NCI-H2196 treated with DMSO at 0.1 percent for 48 hours (cell line): Measurements from ENCODE around the gene PZP.

Experiments used
- DNase-seq: peaks from one replicate; lab custom pipeline; 2025; ENCODE audit not compliant: unreplicated experiment; lab: John Stamatoyannopoulos, UW

PZP gene

DNA sequence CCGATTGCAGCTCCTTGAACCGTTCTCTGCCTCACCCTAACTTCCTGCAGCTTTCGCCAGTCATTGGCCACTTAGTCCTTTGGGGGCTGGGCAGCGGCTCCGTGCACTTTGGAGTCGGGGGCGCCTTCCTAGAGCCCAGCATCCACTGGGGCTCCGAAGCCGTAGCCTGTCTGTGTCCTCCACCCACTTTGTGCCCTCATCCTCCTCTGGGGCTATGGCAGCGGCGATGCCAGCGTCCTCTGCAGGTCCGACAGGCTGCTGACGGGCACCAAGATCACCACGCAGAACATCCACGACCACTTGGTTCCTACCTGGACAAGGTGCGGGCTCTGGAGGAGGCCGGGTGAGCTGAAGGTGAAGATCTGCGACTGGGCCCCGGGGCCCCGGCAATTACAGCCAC lies 80.7 kb downstream of the PZP start:
- no peak for DNase-seq

DNA sequence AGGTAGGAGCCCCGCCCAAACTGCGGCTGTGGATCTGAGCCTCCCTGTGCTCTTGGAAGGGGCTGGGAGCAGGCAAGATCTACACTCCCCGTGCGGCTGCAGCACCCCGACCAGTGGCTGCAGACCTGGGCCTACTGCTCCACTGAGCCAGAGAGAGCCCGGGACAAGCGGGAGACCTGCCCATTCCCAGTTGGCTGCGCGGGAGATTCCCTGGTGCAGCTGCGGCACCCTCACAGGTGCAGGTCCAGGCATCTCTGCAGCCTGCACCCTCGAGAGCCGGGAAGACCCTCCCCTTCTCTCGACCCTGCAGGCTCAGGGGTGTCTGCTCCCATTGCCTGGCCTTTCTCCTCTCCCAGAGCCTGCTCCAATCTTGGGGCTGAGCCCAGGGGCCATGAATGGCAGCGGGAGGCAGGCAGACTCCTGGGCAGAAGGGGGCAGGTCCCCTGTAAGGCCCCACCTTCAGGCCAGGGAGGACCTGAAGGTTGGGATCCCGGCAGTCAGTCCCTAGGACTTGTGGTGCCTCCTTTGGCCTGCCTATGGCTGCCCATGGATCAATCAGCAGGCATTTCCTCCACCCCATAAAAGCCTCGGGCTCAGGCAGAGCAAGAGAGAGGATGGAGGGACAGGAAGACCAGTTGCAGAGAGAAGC lies 83.7 kb downstream of the PZP start:
- DNase-seq = no peak

DNA sequence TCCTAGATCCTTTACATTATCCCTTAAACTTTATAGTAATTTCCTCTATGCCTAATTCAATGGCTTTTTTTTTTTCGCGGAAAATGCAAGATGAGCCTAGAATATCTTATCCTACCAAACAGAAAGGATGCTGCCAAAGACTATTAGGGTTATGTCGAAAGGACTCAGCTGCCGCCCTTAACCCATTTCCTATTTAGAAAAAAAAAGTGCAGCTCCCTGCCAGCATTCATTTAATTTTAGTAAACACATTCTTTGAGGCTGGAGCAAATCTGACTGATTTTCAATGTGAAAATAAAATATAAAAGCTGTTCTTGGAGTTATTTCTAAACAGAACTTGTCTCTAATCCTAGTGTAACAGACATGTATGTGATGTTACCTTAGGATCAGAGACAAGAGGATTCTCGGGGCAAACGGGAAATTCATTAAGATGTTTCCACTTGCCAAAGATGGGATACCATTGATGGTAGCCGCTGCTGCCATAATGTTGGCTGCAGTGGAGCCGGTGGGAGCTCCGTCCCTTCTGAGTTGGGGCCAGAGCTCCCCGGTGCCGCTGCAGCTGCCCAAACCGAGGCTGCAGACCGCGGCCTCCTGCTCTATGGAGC lies 84.3 kb downstream of the PZP start:
- no peak for DNase-seq

DNA sequence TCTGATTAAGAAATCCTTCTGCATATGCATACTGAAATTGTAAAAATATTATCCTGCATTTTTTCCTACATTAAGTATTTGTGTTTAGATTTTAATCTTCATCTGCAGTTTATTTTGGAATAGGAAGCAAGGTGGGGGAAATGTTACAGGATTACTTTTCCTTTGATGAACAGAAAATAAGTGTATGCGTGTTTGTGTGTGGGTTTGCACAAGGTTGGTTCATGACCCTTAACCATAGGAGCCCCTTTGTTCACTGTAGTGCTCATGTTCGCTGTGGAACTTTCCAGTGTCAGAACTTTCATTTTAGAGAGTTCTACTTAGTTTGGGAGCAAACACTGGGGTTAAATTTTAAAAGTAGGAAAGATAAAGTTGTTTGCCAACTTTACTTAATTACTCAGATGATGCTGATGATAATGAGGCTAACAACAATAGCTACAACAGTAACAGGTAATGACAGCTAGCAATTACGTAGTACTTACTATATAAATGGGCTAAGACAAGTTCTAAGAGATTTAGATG lies 86.0 kb downstream of the PZP start:
- no peak for DNase-seq

DNA sequence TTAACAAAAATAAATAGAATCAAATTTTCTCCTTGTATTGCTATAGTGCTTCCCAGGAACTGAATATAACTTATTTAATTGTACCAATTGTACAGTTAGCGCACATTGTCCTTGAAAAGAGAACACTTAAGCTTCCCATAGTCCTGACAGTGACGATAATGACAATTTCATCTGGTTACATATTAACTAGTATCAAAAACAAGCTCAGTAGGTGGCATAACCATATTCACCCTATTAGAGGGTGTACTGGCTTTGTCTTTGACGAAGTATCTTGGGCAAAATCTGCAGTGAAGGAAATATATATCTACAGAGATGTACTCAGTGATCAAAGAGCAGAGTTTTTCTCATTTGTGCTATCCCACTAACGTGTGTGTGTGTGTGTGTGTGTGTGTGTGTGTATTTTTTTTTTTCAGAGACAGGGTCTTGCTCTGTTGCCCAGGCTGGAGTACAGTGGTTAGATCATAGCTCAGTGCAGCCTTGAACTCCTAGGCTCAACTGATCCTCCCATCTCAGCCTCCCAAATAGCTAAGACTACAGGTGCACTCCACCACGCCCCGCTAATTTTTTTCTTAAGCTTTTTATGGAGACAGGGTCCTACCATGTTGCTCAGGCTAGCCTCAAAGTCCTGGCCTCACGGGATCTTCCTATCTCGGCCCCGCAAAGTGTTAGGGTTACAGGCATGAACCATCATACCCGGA lies 87.6 kb downstream of the PZP start:
- no peak for DNase-seq

DNA sequence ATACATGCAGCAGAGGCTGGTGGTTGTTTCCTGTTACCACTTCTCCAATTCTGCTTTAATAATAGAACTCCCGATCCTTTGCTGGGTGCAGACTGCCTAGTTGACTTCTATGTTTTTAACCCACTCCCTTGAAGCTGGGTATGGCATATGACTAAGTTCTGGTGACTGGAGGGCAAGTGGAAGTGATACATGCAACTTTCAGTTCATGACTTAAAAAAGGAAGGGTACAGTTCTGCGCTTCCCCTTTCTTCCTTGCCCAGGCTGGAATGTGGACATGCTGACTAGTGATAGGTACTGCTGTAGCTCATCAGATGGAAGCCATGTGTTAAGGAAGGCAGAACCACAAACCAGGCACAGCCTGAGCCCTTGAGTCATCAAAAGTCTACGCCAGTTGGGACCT lies 90.0 kb downstream of the PZP start:
- no peak for DNase-seq

DNA sequence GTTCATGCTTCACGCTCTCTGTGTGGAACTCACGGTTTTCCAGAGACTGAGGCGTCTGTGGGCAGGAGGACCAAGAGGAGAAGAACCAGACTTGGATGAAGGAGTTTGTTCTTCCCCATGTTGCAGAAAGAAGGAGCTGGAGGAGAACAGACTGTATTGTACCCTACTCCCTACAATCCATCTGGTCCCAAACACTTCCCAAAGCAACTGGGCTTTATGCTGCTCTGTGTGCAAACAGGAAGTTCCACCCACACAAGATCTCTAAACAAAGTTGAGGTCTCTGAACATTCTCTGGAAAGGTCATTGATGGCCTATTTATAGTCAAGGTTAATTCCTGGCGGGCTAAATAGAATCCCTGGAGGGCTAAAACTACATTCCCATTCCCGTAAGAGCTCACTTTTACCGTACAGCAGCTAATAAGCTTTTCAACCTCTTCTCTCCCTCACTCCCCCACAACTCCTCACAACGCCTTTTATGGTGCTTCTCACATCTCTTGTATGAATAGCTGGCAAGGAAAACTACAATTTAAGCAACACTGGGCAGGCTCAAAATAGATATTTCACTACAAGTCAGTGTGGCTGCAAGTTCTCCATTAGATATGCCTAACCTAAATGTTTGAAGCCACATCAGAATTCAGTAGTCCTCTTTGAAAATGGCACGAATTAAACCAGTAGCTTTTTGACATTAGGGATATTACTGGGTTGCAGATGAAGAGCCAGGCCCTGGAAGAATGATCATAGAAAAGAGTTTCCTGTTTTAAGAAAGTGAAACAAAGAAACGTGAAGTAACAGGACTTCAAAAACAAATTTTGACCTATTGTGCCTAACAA lies 92.2 kb downstream of the PZP start, which contains the start of gene A2M:
Gene A2M, minus strand, starts transcription at position 189 of the 829 bp plus-strand sequence. Its CDS starts 70 bp downstream, at position 119.
- no peak for DNase-seq

DNA sequence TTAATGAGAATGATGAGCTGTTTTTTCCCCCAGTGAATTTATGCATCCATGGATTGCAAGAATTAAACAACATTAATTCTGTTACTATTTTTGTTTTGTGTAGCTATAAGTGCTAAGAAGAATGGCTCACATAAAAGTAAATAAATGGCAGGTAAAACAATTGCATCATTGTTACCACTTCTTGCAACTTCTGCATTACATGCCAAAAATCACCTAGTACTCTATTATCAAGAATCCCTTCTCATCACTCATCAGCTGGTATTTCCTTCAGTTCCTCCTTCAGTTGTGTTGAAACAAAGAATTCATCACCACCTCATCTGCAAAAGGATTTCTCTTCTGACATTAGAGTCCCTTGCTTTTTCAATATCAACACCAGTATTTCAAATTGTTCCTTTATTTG lies 93.2 kb downstream of the PZP start:
- DNase-seq = no peak

DNA sequence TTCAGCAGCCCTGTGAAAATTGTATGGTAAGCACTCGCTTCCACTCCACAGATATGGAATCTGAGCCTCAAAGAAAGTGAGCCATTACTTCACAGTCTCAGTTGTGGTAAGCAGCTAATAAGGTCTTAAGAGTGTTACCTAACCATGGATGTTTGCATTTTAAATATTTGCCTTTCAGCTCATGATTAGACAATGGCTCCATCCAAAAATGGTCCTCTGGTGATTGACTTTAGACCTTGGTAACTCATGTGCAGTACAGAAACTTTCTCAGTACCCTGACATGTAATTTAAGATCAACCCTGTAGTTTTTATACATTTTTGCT lies 94.2 kb downstream of the PZP start:
- no peak for DNase-seq

DNA sequence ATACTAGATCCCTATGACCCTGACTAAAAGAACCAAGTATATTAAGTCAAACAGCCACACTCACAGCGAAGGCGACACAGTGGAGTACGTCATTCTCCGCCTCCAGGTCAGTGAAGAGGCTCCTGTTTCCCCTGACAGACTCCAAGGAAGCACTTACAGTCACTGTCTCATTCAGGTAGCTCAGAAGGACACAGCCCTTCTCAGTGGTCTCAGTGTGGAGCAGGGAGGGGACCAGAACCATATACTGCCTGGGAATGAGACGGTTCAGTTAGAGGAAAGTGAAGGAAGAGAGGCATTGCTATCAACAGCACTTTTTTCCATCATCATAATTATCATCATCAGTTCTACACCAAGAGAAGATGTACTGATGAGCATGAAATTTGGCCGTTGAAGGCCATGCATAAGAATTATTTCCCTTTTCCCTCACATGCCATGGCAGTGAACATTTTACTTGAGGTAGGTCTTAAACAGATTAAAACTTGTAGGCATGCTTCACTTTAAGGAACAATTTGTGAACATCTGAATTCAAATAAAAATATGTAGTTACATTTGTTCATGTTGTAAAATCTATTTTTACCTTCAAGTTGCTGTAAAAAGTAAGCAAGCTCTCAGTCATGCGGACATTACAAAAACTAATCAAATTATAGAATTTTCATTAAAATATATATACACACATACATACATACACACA lies 94.8 kb downstream of the PZP start:
- no peak for DNase-seq

DNA sequence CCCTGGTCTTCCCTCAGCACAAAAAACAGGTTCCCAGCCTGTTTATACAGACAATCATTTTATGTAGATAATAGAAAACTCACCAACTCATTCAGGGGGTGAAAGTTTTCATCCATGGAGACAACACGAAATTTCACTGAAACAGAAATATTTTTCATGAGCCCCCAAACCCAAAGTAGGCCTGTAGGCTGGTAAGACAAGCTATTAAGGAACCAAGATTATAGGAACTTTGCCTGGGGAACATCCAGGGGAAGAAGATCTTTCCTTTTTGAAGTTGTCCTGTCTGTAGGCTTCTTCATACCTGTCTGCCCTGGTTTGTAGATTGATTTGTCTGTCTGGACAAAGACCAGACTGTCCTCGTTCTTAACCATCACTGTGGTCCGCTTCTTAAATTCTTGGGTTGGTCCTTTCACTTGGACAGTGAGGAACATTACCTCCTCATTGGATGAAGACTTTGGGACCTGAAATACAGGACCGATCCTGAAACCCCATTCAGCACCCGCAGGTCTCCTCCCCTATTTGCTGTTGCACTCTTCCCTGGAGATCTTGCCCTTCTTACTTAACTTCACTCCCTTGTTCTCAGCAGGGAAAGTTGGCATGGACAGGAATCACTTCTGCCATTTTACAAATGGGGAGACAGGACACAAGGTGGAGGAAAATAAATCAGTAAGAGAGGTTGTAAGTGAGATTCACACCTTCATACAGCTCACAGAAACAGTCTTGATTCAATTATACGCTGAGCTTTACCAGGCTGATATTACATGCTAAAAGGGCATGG lies 95.9 kb downstream of the PZP start:
- DNase-seq = no peak

DNA sequence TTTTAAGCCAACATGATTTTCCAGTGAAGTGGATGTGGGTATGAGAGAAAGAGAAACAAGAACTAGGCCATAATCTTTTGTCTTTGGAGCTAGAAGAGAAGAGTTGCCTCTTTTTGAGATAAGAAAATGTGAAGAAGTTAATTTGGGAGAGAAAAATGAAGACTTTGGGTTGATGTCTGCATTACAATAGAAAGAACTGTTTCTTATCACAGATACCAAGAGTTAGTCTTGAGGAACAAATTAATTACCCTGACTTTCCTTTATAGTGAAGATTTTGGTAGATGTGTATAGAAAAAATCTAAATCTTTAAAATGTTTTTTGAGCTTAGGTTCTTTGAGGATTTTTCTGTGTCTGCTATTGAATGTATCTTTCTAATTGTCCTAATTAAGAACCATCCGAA lies 96.7 kb downstream of the PZP start:
- no peak for DNase-seq

DNA sequence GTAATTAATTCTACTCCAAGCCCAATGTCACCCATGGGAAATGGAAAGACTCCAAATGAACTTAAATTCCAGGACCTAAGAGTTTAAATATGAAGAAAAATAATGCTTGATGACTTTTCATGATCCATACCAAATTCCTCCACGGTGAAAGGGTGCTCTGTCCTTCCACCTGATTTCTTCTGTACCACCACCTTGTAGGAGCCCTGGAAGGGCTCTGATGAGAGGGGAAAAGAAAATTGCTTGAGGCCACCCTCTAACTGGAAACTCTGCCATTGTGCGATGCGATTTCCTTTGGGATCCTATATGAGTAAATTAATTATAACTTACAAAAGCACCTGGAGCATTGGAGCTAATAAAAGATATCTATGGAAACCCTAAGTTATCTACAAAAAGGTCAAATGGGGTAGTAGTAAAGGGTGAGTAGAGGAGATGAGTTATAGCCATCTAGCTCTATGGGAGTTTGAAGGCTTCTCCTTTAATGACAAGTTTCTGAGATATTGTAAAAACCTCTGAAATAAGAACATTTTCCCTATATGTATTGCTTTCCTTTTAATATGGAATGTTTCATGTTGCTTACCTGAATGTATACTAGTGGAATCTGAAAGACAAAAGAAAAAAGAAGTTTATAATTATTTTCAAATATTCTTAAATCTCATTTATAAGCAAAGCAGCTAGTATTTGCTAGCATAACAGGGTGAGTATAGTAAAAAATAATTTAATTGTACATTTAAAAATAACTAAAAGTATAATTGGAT lies 98.3 kb downstream of the PZP start:
- DNase-seq = no peak

DNA sequence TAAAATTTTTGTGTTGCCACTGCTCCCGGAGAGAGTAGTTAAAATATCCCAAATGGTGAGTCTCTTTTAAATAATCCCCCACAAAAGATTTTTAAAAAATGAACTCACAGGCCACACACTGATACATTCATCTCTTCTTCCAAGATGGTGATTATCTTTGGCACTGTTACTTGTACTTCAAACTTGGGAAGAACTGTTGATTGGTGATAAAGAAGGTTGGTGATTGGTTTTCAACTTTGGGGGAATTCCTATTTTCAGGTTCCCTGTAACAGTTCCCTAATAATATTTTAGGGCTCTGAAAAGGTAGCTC lies 99.0 kb downstream of the PZP start:
- DNase-seq = no peak

DNA sequence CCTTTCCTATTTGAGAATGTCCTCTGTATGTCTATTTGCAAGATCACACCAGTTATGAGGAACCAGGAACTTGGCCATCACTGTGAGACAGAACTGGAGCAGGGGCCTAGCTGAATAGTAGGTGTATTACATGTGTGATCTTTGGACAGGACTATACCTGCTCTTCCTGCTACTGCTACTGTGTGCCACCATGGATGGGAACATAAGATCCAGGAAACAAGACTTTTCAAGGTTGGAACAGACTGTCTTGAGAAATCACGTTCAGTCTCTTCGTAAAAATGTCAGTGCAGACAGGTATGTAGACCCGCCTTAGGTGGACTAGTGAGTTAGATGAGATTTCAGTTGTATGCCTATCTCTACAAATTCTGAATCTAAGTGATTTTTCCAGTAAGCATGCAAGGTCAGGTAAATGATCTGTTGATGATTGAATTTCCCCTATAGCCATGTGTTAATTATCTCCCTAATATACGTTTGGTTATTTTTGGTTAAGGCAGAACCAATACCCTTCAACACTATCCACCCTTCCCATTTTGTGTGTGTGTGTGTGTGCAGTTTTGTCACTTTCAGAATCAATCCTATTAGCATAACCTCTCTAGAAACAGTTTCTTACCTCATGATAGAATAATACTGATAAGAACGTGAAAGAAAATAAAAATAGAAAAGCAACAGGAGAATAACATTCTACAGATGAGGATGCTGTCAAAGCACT lies 99.5 kb downstream of the PZP start:
- no peak for DNase-seq

DNA sequence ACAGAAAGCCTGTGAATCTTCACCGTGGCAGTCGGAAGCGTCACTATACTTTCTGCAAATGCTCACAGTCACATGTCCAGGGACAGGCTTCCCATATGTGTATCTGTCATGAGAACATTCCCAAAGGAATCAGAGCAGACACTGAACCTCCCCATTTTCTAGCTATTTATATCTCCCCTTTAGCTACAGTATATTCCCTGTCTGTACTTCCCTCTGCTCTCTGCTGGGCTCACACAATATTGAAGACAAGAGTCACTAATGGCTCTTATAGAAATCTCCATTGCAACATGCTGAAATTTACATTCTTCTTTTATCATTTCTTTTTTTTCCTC lies 100.7 kb downstream of the PZP start:
- no peak for DNase-seq

DNA sequence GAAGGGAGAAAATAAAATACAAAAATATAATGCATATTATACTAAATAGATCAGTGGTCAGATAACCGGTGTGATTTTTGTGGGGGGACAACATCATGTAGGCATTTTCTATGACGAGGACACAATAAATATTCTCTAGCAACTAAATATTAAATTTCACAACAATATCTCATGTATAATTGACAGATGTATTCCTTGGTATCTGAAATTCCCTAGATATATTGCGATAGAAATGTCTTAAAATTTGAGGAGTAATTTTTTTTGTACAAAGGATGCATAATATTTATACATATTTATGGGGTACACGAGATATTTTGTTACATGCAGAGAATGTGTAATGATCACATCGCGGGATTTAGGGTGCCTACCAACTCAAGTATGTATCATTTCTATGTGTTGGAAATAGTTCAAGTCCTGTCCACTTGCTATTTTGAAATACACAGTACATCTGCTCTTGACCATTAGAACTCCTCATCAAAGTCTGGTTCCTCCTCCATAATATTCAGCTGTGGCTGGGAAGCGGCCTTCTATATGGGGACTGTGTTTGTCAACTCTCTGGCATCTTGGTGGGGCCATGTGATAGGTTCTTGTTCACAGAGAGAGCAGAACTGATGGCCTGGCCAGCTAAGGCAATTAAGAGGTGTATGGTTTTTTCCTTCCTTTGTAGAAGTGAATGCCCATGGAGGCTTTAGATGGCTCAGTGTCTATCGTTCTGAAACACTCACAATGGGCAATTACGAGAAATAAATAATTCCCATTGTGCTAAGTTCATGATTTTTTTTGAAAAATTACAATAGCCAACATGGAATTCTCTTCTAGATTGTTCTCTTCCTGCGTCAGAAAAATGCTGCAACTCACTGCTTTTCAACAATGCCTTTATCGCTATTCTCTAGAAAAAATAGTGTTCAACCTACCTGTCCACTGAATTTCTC lies 101.3 kb downstream of the PZP start:
- no peak for DNase-seq

DNA sequence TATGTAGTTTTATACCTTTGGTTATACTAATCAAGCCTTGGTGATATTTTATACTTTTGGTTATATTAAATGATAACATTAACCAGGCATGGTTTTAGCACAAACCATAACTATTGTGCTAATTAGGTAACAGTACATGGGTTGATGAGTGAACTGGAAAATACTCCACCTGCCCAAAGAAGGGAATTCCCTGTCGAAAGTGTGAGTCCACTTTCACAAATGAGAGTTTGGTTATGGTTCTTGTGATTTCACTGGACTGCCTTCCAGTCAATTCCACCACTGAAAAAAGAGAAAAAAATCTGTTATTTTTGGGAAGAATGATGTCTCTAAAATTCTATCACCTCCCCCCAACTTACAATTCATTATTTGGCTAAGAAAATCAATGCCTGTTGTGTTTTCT lies 102.1 kb downstream of the PZP start:
- DNase-seq = no peak
